ENCODE measurements around the gene WNT4.

DNA sequence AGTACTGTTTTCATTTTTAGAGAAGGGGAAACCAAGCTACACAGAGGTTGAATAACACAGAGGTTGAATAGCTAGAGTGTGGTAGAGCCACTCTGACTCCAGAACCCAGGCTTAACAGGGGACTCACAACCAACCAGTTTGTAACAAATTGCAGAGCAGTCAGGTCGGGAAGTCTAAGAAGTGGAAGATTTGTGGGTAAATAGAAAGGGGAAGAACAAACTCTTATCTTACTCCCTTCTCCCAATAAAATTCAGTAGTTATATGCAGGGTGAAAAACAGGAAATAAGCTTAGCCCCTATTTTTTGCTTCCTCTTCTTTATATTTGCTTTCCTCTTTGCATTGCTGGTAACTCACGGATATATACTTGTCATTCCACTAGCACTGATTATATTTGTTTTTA is 67.2 kb downstream of the WNT4 start:
- TF ChIP-seq, protein P1, sequence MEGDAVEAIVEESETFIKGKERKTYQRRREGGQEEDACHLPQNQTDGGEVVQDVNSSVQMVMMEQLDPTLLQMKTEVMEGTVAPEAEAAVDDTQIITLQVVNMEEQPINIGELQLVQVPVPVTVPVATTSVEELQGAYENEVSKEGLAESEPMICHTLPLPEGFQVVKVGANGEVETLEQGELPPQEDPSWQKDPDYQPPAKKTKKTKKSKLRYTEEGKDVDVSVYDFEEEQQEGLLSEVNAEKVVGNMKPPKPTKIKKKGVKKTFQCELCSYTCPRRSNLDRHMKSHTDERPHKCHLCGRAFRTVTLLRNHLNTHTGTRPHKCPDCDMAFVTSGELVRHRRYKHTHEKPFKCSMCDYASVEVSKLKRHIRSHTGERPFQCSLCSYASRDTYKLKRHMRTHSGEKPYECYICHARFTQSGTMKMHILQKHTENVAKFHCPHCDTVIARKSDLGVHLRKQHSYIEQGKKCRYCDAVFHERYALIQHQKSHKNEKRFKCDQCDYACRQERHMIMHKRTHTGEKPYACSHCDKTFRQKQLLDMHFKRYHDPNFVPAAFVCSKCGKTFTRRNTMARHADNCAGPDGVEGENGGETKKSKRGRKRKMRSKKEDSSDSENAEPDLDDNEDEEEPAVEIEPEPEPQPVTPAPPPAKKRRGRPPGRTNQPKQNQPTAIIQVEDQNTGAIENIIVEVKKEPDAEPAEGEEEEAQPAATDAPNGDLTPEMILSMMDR (IDR thresholded peaks at IDR 0.05) = no peak
- TF ChIP-seq EZH2 (IDR thresholded peaks at IDR 0.05; ENCODE audit: borderline replicate concordance, insufficient read depth, low read depth, low read length, poor library complexity, severe bottlenecking) = no peak
